A172 (cell line): ENCODE measurements around the gene CNOT1. TPM values are rescaled to one million over a fixed set of nuclear protein-coding genes. Genes with fewer than 3 reads are reported as not detected.
"Not testable (repeated sequence)": the region's sequence is repeated elsewhere in the genome, so short reads cannot be mapped to it uniquely, and the experiment has no call there.

Source experiments
- DNase-seq: peaks from one replicate; pipeline ENCODE4 v3.0.0-alpha.2; 2015; ENCODE audit warnings: low spot score
- total RNA-seq: library from RNA; depleted of rRNA; stranded (reverse); fragments of >200 nt; shearing (Covaris generic); gene quantifications from 2 replicates; pipeline ENCODE4 v1.2.3, GENCODE V29; 2014

CNOT1 gene
- total RNA-seq, 1 experiment from 2014 or later = 60.4 TPM

DNA sequence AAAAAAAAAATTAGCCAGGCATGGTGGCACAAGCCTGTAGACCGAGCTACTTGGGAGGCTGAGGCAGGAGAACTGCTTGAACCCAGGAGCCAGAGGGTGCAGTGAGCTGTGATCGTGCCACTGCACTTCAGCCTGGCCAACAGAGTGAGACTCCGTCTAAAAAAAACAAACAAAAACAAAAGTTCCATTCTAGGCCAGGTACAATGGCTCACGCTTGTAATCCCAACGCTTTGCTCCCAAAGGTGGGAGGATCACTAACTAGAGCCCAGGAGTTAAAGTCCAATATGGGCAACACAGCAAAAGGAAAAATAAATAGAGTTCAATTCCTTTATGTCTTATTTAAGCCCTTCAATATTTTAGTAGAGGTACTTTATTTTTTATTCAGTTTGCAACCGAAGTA lies 47.5 kb downstream of the CNOT1 start:
- no peak for DNase-seq

DNA sequence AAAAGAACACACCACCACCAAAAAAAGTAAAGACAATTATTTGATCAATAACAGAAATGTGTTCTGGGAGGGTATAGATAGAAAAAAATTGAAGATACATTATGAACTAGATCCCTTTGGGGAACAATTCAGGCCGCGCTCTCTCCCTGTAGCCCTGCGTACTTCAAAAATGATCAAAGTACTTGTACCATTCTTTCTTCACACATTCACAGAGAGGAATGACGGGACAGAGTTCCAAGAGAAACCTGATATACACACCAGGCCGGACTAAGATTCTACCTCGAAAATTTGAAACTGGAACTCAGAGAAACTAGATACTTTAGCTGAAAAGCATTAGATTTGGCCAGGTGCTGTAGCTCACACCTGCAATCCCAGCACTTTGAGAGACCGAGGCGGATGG lies 50.0 kb downstream of the CNOT1 start:
- DNase-seq = no peak

DNA sequence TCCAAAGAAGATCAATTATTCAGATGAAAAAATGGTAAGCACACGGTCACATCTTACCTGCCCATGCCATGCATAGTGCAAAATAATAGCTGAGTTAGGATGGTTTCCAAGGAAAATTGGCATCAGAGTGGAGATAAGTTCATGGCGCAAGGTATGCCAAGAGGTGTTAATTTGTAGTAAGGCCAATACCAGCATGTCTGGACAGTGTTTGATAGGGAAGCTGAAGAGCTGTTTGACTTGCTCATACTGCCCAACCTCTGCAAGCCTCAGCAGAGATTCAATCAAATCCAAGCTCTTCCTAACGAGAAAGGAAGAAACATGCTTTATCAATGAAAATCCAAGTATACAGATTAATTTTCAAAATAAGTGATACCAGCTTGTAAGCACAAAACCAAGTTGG lies 51.0 kb downstream of the CNOT1 start:
- DNase-seq = no peak

DNA sequence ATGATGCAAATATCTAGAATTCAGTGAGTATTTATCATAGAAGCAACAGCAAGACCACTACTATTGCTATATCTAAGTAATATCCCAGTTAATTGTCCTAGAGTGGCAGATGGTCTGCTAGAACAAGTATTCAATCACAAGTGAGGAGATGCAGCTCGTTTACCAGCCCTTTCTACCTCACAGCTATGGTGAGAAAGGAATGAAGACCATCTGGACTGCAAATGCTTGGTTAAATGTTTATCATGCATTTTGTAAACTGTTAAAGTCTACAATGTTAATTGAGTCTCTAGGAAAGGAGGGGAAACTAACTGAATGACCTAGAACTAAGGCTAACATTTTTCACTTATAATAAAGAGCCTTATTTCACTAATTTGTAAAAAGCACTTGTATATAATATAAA lies 52.5 kb downstream of the CNOT1 start:
- DNase-seq = no peak

DNA sequence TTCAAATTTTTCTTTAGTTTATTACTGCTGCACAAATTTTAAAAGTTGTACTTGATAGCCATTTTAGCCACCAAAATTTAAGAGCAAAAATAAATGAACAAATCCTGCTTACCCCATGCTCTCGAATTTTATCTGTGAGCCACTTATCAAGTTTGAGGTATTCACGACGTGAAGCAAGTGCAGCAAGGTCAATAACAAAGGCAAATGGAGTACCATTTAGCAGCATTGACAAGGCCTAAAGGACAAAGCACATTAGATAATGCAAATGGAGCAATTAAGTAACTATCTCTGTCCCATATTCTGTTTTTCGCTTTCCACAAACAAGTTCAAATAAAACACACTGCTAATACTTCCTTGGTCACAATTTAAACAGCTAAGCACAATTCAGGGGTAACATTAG lies 54.7 kb downstream of the CNOT1 start:
- DNase-seq = no peak

DNA sequence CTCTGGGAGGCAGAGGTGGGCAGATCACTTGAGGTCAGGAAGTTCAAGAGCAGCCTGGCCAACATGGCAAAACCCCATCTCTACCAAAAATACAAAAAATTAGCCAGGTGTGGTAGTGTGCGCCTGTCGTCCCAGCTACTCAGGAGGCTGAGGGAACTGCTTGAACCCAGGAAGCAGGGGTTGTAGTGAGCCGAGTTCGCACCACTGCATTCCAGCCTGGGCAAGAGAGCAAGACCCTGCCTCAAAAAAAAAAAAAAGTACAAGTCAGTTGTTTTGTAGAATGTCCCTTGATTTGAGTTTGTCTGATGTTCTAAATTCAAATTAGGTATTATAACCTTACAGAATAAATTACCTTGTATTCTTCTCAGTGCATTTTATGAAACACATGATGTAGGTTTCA lies 63.9 kb downstream of the CNOT1 start:
- not testable (repeated sequence) for DNase-seq

DNA sequence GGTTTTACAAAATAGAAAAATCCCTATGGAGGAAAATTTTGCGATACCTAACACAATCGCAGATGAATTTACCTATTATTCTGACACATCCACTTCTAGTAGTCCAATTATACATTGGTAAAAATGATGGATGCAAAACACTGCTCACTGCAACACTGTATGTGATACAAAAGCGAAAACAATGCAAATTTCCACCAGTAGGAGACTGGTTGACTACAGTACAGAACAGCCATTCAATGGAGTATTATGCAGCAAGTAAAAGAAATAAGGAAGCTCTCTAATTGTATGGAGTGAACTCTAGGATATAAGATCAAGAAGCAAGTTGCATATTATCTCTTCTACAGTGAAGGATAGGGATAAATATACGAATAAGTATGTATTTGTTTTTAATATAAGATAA lies 65.9 kb downstream of the CNOT1 start:
- no peak for DNase-seq

DNA sequence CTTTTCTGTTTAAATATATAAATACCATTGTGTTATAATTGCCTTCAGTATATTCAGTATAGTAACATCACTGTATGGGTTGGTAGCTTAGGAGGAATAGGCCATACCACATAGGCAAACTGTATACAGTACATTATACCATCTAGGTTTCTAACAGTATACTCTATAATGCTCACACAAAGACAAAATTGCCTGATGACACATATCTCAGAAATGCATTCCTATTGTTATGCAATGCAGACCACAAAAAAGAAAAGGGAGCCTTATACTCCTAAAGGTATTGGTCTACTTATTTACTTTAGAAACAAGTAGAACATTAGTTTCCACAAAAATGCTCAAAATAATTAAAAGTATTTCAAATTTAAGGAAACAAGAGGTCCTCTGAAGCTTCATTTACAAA lies 66.4 kb downstream of the CNOT1 start:
- peak; percentile 53 for DNase-seq

DNA sequence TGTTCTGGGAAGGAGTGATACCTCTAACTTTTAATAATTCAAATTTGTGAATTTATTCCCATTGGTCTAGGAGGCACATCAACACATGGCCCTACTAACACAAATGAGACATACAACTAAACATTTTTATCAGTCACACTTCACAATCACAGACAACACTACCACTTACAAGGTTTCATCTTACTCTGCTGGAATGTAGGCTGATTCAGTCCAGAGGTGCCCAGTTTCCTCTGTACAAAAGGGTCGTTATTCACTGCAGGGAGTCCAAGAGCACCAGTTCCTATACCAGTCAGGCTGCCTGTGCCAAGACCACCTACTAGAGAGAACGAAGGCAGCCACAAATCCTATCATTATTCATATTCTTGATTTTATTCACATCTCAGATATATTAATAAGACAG lies 72.9 kb downstream of the CNOT1 start:
- DNase-seq = no peak

DNA sequence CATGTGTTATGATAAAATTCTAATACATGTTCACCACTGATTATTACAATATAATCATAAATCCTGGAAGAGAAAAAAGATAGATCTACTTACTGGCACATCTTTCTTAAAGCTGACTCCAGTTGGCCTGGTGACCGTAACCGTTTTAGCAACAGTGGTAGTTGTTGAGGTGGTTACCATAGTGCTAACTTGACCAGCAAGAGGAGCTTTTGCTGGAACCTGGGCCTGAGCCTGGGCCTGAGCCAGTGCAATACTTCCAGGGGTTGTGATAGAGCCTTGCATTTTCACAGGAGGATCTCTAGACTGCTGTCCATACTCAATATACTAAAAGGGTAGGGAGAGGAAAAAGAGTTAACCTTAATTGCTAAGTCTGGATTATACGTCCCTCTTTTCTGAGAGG lies 78.1 kb downstream of the CNOT1 start:
- DNase-seq = no peak

DNA sequence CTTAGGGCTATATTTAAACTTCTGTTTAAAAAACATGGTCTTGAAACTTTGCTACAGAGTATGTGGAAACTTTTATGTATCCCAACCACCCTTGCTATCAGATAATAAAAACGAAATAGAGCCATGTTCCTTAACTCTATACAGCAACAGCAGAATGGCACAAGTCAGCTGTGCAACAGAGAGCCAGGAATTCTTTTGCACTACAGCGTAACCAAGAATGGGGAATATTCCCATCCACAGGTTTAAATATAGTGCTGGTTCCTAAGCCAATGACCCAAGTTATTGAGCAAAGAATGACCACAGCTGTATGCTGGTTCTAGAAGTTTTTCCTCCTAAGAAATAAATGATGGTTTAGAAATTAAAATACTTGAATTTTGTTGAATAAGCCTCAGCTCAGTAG lies 81.2 kb downstream of the CNOT1 start:
- DNase-seq = no peak

DNA sequence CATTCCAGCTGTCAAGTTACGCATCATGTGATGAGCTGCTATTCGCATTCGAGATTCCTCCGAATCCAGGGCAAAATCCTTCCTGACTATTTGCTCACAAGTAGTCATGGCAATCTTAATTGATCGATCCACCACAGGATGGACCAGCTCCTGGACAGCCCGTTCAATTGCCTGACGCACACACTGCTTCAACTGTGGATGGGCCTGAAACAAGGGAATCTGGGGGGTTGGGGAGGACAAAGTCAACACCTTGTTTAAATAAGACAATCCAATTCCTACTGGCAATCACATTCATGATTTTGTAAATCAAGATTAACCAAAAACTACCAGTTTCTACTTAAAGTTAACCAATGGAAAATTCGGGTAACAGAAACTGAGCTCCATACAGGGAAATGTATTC lies 85.9 kb downstream of the CNOT1 start:
- DNase-seq = no peak

DNA sequence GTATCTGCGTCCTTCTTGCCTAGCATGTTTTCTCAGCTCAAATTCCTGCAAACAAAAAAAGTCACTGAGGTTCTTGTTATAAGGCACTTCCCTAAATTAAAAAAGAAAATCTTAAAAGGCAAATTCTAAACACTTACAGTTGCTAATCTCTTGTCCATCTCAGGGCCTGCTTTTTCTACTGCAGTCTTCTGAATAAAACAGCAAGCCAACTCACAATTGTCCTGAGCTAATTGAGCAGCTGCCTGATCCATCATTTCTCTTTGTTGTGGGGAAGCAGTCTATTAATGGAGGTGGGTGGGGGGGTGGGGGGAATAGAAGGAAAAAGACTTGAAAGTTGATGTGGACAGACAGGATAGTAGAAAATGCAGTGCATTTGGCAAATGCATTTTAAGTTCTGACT lies 87.3 kb downstream of the CNOT1 start:
- no peak for DNase-seq

DNA sequence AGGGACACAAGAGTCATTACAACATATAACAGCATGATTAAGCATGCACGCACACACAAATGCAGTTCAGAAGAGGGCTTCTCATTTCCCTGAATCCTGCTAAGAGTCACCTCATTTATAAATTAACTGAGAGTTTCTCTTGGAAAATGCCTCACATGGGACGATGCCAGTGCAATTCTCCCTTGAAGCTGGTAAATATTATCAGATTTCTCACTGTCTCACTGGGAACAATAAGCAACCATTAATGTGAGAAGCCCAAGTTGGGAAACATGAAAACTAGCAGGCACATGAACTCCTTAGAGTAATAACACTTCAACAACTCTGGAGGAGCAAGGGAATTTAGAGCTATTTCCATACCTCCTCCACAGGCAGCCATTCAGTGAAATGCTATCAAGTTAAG lies 87.9 kb downstream of the CNOT1 start:
- DNase-seq = no peak

DNA sequence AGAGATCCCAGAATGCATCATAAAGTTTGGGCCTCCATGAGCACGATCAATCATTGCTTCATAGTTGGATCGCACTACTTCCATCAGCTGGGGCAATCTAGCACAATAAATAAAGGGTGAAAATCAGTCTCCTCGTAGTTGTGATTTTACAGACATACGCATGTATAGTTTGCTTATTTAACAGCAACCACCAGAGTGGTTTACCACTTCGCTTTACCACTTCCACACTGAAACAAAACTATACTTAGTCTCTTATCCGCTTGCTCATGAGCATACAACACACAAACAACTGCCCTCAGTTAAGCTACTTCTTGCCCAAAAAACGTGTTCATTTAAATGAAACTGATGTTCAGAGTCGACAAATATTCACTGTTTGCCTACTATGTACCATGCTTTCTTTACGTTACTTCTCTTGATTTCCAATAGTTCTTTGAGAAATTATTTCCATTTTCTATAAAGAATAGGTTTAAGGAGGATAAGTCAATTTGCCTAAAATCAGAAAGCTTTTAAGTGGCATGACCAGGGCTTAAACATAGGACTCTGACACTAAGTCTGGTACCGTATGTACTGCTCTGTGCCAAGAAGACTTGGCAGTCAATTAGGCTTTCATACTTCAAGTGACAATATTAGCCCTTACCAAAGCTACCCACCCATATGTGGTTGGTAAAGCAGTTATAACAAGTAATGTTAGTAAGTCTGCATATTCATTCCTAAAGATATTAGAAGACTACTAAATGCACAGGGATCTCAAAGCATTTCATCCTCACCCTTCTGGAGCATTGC lies 92.3 kb downstream of the CNOT1 start:
- no peak for DNase-seq

DNA sequence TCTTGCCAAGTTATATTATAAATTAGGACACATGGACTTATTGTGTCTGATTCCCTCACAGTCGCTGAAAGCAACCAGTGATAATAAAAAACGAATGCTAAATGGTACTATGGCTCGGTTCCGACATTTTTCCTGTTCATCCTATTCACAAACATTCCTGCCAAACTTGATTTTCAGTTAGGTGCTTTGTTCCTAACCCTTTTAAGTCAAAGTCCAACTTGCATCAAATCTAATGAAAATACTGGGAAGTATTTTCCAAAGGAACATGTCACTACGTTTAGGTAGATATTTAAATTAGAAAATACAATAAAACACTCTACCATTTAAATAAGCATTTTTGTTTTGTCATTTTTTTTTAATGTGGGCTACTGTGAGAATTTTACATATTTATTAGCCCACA lies 93.3 kb downstream of the CNOT1 start:
- no peak for DNase-seq

DNA sequence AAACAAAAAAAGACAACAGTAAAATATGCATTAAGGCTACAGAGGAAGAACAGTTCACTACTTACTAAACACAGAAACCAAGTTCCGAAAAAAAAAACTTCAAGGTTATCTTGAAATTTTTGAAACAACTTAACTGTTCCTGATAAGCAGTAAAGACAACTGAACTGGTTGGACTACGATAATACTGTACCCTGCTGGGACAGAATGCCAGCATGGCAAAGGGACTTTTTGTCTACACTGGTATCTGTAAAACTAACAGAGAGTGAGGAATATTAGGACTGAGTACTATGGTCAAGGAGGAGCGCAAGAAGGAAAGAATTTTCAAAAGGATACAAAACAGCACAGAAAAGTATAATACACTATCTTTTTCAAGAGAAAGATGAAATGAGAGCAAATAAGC lies 94.5 kb downstream of the CNOT1 start:
- no peak for DNase-seq

DNA sequence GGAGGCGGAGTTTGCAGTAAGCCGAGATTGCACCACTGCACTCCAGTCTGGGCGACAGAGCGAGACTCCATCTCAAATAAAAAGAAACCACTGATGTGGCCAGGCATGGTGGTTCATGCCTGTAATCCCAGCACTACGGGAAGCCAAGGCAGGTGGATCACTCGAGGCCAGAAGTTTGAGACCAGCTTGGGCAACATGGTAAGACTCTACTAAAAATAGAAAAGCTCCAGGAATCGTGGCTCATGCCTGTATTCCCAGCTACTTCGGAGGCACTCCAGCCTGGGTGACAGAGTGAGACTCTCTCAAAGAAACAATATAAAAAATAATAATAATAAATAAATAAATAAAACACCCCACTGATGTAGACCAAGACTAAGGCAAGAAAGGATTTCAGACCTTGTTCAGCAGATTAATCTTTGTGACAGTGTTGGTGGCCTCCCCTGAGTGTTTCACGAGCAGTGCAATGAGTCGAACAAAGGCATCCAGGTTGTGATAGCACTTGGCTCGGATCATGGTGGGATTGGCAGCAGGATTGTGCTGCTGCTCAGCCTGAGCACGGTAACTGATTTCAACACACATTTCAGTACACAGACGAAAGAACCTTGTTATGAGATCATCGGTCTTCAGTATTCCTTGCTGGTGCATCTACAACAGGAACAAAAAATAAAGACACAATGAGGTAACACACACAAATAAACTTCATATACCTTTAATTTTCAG lies 95.7 kb downstream of the CNOT1 start:
- DNase-seq = no peak

DNA sequence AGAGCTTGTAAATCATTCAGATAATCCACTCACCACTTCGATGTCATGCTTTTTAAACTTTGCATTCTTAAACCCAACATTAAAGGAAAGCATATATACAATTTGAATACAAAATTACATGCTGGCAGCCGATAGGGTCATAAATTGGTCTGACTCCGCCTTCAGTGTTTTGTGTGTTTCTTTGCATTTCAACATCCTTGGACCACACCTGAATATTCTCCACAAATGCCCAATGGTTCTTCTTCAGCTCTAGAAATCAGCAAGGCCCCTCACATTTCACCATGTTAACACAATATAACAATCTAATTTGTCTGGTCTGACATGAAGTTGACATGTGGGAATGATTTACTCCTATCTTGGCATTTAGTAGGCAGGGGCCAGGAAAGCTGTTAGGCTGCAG lies 97.2 kb downstream of the CNOT1 start:
- no peak for DNase-seq

DNA sequence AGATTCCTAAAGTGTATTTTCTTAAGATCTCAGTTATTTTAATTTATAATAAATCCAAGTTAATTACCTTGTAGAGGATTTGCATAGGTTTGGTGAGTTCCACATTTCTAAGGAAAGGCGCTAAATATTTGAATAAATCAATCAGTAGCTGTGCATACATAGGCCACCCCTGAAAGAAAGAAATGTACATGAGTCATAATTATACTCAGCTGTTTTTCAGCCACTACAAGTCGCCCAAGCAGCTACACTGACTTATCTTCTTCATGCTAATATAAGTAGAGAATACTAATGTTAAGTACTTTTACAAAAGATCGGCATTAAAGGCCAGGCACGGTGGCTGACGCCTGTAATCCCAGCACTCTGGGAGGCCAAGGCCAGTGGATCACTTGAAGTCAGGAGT lies 99.4 kb downstream of the CNOT1 start:
- no peak for DNase-seq

DNA sequence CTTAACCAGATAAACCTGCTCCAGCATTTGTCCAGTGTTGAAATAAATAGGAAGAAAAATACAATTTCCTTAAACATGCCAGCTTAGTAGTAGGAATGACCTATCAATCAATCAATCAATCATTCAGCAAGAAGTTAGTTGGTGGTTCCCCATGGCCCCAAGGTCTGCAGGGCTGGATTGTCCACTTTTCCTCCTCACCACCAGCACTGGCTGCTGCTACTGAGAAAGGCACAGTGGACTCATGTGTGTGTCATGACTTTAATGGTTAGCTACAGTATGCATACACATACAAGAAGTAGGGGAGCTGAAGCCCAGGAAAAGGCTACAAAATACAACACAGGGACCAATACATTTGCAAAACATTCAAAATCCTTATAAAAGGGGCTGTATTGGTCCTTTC lies 109.9 kb downstream of the CNOT1 start:
- no peak for DNase-seq

DNA sequence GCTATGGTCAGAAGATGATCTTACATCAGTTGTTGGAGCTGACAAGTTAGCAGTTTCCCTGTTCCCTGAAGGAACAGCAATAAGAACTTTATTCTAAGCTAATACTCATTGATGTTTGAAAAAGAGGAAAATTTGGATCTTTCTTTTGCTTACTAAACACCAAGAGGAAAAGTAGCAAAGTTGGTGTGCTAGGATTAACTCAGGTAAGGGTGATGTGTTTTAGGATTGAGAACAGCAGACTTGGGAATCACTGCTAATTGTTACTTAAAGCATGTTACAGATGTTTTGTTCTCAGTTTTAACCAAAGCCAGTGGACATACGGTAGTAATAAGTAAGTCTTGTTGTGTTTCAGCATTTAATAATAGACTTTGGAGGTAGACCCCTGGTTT lies 110.7 kb downstream of the CNOT1 start:
- DNase-seq = no peak

DNA sequence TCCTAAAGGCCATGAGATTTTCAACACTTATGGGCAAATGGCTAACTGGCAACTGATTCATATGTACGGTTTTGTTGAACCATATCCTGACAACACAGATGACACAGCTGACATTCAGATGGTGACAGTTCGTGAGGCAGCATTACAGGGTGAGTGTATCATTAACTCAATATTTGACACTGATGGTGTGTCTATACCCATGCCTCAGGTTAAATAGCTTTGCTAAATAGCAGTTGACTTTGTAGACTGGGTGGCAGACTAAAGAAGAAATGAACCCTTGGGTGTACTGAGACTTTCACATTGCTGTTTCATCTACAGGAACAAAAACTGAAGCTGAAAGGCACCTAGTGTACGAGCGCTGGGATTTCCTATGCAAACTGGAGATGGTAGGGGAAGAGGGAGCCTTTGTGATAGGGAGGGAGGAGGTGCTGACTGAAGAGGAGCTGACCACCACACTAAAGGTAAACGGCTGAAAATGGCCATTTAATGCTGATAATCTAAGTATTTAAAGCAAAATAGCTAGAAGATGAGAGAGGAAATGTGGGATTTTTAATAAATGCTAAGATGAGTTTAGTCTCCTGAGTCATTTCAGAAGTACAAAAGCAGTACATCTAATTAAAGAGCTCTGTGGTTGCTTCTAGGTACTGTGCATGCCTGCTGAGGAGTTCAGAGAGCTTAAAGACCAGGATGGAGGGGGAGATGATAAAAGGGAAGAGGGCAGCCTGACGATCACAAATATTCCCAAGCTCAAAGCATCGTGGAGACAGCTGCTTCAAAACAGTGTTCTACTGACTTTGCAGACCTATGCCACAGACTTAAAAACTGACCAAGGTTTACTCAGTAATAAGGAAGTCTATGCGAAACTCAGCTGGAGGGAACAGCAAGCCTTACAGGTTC lies 111.3 kb downstream of the CNOT1 start:
- no peak for DNase-seq
